GM13976 (cell line): Measurements from ENCODE around the gene PCYT2.

Source experiments
- DNase-seq: peaks from one replicate; pipeline ENCODE4 v3.0.0; 2012; ENCODE audit warnings: low spot score
- in situ Hi-C: fragments of 300-500 bp; cut with MboI; formaldehyde crosslinking; loops from one replicate; pipeline ENCODE4 v1.12.0; 2022; ENCODE audit warnings: low sequenced_read_pairs, mixed read lengths, inconsistent platforms; ENCODE audit not compliant: unreplicated experiment
- TF ChIP-seq, protein P1 (sequence below): IDR thresholded peaks from 2 replicates; pipeline ENCODE4 v1.5.1; 2012; ENCODE audit warnings: borderline replicate concordance, mild to moderate bottlenecking; ENCODE audit not compliant: insufficient read depth; ENCODE audit errors: extremely low read depth, missing control alignments, control extremely low read depth

Gene PCYT2

DNA sequence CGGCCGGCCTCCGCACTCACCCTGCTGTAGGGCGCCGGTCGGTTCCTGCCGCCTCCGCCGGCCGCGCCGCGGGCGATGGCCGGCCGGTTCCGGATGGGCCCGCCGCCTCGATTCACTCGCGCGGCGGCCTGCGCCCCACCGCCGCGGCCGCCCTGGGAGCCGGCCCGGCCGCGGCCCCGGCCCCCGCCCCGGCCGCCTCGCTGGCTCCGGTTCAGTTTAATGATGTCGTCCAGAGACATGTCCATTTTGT is 20.0 kb downstream of the PCYT2 start:
- no peak for DNase-seq
- in situ Hi-C loops, result no loop called here
- TF ChIP-seq, protein P1, sequence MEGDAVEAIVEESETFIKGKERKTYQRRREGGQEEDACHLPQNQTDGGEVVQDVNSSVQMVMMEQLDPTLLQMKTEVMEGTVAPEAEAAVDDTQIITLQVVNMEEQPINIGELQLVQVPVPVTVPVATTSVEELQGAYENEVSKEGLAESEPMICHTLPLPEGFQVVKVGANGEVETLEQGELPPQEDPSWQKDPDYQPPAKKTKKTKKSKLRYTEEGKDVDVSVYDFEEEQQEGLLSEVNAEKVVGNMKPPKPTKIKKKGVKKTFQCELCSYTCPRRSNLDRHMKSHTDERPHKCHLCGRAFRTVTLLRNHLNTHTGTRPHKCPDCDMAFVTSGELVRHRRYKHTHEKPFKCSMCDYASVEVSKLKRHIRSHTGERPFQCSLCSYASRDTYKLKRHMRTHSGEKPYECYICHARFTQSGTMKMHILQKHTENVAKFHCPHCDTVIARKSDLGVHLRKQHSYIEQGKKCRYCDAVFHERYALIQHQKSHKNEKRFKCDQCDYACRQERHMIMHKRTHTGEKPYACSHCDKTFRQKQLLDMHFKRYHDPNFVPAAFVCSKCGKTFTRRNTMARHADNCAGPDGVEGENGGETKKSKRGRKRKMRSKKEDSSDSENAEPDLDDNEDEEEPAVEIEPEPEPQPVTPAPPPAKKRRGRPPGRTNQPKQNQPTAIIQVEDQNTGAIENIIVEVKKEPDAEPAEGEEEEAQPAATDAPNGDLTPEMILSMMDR, result no peak

DNA sequence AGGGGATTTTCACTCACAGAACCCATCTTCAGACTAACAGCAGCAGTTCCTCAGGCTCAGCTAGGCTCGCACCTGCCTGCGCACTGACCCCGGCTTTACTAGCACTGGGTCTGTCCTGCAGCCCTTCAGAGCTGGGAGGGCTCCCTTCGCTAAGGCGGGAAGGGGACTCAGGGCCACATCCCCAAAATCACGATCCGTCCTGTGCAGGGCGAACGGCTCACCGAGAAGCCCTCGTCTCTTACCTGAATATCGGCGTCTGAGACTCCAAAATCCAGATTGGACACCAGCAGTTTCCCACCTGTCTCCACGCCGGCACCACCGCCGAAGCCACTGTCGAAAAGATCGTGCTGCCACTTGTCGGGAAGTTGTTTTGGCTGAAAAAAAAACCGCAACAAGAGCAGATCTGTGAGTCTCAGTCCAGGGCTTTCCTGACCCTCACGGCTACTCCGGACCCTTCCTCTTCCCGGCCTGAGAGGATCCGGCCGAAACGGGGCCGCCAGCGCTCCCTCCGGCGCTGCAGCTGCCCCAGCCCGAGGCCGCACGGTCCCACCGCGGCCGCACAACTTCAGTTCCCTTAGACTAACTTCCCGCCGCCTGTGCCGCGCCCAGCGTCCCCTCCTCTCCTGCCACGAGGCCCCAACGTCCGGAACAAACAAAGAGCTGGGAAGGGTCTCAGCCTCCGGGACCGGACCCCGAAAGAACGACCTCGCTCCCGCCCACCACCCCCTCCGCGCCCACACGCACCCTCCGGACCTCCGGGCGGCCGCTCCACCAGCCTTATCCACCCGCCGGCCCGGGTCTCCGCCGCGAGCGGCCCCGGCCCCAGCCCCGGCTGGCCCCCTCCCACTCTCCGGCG is 20.5 kb downstream of the PCYT2 start:
- TF ChIP-seq, protein P1, result no peak
- DNase-seq, result no peak
- in situ Hi-C loops, result no loop called here

- in situ Hi-C loops, result no loop called here
- TF ChIP-seq, protein P1, result no peak
- no peak for DNase-seq
Observed at GRCh38 chr17:81889602-81890001, 21.6 kb downstream of the PCYT2 start.

DNA sequence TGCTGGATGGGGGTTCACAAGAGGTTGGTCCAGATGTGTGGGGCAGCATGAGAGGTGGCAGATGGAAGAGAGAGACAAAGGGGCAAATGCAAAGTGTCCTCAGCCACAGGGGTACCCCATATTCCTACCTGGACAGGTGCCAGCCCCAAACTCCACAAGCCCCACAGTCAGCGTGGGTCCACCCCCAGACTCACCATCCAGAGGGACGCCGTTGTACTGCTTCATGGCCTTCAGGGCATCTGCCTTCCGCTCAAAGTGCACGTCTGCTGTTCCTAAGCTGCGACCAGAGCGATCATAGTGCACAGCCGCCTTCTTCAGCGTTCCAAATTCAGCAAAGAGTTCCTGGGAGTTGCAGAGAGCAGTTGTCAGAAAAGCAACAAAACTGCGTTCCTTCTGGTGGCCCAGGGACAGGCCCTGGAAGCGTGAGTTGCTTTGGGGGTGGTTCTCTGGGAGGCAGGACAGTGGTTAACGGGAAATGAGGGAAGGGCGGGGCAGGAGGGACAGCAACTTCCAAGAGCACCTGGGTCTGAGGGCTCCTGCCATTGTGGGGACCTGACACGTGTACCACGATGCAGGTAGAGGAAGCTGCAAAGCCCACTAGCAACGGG is 22.1 kb downstream of the PCYT2 start:
- in situ Hi-C loops, result no loop called here
- no peak for DNase-seq
- TF ChIP-seq, protein P1, result no peak

DNA sequence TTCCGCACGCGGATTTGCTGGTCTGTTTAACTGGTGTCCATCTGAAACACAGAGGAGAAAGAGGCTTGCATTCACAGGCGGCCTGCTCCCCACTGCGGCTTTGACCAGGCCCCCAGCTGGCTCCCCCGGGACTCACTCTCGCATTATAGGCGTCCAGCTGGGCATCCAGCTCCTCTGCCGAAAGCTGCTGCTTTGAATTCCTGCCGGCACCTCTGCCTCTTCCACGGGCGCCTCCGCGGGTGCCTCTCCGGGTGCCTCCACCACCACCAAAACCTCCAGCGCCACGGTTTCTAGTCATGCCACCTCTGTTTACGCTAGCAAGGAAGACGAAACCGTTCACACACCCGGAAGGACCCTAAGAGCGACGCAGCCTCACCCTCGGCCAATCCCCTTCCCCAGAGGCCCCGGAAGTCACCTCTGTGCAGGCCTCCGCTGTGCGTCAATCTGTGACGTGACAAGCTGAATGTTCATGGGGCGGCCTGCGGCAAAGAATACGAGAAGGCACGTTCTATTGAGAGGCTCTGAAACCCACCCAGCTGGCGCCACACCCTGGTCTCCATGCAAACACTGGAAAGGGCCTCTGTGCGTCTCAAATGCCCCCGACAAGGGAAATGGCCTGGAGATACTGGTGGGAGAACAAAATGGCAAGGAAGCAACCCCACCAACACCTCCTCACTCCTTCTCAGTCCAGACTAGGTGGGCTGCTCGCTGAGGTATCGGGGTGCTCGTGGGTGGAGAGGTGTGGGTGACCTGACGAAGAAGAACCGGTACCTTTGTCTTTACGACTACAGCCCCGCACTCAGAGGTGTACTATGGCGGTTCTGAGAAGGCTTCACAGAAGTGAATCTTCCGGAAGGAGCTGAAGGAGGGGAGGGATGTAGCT is 22.9 kb downstream of the PCYT2 start:
- in situ Hi-C loops, result no loop called here
- TF ChIP-seq, protein P1, result no peak
- DNase-seq, result no peak

DNA sequence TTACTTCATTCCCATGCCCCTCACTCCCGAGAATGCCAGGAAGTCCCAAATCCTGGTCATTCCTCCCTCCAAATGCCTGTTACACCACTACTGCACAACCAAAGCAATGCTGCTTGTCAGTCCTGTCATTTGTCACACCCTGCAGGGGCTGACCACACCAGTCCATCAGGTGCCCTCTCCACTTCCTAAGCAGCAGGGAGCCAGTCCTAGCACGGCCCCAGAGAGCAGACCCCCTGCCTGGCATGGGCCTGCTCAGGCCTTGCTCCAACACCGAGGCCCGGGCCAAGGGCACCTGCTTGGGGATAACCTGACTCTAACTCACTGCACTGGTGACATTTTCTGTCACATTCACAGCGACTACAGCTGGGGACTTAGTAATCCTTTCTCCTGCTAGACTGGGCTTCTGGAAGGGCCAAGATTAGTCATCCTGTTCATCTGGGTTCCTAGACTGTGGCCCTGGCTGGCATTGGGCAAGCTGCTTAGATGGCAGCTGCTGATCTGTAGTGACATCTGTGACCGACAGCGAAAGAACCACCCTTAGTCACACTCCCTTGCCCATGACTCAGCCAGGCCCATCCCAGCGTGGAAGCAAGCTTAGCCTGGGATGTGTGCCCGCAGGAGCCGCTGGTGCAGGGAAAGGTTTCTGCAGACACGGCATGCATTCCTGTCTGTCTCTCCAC is 25.2 kb downstream of the PCYT2 start:
- TF ChIP-seq, protein P1, result no peak
- in situ Hi-C loops, result no loop called here
- no peak for DNase-seq
